ENCODE data around the gene CMC2.

GRCh38 chr16:80984124-80984892 lies 22.4 kb downstream of the CMC2 start:
- TF ChIP-seq CTCF (optimal IDR thresholded peaks at IDR 0.05 in 1 of 3, IDR thresholded peaks at IDR 0.05 in 1 of 3, conservative IDR thresholded peaks at IDR 0.05 in 1 of 3; ENCODE audit: extremely low read depth in 1 of 3, insufficient read depth in 2 of 3, low read length in 3 of 3) (no peak), EZH2 (IDR thresholded peaks at IDR 0.05; ENCODE audit: low read length) (no peak)
